Stimulated activated CD4-positive, alpha-beta T cell treated with anti-CD3 and anti-CD28 coated beads, Interleukin-4, amount 100 ng/mL, for 4 hours (primary cell): ENCODE data around the gene BRD8.
"Not testable (repeated sequence)": the region's sequence is repeated elsewhere in the genome, so short reads cannot be mapped to it uniquely, and the experiment has no call there.

Experiments used
- DNase-seq, 2 experiments: peaks; one replicate each; pipeline ENCODE4 v3.0.0-alpha.2; 2020

The BRD8 gene, protein sequence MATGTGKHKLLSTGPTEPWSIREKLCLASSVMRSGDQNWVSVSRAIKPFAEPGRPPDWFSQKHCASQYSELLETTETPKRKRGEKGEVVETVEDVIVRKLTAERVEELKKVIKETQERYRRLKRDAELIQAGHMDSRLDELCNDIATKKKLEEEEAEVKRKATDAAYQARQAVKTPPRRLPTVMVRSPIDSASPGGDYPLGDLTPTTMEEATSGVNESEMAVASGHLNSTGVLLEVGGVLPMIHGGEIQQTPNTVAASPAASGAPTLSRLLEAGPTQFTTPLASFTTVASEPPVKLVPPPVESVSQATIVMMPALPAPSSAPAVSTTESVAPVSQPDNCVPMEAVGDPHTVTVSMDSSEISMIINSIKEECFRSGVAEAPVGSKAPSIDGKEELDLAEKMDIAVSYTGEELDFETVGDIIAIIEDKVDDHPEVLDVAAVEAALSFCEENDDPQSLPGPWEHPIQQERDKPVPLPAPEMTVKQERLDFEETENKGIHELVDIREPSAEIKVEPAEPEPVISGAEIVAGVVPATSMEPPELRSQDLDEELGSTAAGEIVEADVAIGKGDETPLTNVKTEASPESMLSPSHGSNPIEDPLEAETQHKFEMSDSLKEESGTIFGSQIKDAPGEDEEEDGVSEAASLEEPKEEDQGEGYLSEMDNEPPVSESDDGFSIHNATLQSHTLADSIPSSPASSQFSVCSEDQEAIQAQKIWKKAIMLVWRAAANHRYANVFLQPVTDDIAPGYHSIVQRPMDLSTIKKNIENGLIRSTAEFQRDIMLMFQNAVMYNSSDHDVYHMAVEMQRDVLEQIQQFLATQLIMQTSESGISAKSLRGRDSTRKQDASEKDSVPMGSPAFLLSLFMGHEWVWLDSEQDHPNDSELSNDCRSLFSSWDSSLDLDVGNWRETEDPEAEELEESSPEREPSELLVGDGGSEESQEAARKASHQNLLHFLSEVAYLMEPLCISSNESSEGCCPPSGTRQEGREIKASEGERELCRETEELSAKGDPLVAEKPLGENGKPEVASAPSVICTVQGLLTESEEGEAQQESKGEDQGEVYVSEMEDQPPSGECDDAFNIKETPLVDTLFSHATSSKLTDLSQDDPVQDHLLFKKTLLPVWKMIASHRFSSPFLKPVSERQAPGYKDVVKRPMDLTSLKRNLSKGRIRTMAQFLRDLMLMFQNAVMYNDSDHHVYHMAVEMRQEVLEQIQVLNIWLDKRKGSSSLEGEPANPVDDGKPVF

DNA sequence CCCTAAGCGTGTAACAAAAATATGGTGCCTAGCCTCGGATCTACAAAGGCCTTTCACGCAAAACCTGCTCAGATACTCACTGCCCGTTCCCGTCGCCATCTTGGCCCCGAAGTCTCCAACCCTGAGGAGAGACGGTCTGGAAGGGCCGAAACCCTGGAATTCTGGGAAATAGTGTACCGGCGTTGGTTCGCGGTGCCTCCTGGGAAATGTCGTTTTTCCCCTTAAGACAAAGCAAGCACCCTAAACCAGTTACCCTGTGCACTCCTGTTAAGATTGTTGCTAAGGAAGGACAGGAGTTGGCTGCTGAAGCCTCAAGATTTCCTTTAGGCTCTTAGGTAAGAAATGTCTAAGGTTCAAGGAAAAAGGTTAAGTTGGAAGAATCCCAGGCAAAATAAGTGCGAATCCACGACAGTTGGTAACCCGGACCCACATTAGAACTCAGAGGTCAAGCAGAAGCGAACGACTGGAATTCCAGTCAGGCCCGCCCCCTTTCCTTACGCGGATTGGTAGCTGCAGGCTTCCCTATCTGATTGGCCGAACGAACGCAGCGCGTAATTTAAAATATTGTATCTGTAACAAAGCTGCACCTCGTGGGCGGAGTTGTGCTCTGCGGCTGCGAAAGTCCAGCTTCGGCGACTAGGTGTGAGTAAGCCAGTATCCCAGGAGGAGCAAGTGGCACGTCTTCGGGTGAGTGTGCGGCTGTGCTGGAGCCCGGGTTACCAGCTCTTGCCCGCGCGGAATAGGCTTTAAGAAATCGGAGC, at the start of gene BRD8, which contains the start of gene KIF20A:
BRD8 (minus strand) TSS at position 115 of the 761 bp plus-strand sequence; CDS start at position 99, 16 bp downstream.
KIF20A (plus strand) TSS at position 597 of the 761 bp plus-strand sequence. CDS start 569 bp downstream, outside the sequence.
- DNase-seq: peak; percentile 79 to 85

DNA sequence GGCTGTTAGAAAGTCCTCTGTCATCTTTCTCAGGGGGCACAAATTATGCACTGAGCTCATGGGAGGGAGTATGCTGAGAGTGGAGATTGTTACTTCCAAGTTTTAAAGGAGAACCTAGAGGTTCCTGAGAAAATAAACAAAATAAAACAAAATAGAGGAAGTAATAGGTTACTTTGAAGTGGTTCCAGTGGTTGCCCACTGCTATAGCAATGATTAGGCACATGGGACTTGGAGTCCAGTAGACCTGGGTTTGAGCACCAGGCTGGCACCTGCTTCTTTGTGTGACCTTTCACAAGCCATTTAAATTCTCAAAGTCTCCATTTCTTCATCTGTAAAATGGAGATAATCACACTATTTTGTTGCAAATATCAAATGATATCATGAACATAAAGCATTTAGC, 48.5 kb upstream of the BRD8 start:
- DNase-seq: no peak

DNA sequence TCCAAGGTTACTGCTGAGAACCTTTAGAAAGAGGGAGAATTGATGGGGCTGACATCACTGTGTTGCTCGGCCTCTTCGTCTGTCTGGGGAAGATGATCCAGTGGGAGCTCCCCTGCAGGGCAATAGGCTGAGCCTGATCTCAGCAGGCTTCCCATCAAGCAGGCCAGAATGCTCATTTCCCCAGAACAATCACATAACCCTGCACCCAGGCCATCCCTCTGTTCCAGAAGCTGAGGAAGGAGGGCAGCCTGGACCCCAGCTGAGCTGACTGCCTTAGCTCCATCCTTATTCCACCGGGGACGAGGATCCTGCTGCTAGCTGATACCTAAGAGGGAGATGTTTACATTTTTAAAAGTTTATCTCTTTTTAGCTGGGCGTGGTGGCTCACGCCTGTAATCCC, 46.3 kb upstream of the BRD8 start:
- DNase-seq: no peak

DNA sequence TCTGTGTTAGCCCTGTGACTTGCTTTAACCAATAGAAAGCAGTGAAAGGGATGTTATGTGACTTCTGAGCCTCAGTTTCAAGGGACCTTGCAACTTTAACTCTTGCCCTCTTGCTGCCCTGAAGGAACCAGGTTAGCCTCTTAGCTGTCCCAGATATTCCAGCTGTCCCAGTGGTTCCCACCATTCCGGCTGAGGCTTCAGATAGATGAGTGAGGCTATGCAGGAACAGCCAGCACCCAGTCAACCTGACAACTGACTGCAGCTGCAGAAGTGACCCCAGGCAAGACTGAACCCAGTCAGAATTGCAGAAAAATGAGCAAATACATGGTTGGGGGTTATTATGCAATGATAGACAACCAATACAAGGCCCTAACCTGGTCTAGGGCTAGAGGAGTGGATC, 45.1 kb upstream of the BRD8 start:
- DNase-seq: no peak

DNA sequence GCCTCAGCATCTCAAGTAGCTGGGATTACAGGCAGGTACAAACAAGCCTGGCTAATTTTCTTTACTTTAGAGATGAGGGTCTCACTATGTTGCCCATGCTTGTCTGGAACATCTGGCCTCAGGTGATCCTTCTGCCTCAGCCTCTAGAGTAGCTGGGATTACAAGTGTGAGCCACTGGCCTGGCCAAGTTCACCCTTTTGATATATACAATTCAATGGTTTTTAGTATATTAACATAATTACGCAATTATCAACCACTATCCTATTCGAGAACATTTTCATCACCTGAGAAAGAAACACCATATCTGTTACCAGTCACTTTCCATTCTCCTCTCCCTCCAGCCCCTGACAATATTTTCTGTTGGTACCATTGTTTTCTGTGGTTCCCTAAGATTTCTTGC, 38.4 kb upstream of the BRD8 start:
- no peak for DNase-seq

GRCh38 chr5:138213161-138214029, 35.0 kb upstream of the BRD8 start, which contains the start of gene CDC23:
TSS of gene CDC23 (minus strand) at chr5:138213323. CDS start at chr5:138213312, 11 bp downstream.
- peak; percentile 75 to 89 for DNase-seq

GRCh38 chr5:138212828-138213160, 34.4 kb upstream of the BRD8 start:
- peak in 1 of 2 experiments; percentile 2 for DNase-seq

- no peak for DNase-seq
Measured at GRCh38 chr5:138210985-138211384, 32.6 kb upstream of the BRD8 start.

GRCh38 chr5:138193859-138194258, 15.4 kb upstream of the BRD8 start:
- DNase-seq: not testable (repeated sequence)

DNA sequence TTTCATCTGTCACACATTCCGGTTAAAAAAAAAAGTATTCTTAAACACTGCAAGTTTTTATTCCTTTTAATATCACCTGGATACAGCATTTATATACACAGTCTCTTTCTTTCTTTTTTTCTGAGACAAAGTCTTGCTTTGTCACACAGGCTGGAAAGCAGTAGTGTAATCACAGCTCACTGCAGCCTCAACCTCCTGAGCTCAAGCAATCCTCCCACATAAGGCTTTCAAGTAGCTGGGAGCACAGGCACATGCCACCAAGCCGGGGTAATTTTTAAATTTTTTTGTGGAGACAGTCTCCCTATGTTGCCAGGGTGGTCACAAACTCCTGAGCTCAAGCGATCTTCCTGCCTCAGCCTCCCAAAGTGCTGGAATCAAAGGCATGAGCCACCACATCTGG, 14.4 kb upstream of the BRD8 start:
- DNase-seq: no peak

DNA sequence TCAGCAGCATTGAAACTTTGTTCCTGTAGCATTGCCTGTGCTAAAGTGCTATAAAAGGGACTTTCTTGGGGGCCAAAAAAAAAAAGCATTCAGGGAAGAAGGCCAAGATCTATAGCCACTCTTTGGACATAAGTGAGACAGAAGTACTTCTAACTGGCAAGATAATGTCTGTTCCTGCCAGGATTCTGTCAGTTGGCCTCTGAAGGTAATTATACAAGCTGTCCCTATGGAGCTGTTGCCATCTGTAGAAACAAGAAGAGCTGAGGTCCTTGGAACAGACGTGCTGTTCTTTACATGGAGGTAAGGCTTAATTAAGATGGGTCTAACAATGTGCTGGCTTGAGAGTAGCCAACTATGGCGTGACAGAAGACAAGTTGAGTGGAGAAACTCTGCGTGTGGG, 10.2 kb upstream of the BRD8 start:
- DNase-seq: no peak

DNA sequence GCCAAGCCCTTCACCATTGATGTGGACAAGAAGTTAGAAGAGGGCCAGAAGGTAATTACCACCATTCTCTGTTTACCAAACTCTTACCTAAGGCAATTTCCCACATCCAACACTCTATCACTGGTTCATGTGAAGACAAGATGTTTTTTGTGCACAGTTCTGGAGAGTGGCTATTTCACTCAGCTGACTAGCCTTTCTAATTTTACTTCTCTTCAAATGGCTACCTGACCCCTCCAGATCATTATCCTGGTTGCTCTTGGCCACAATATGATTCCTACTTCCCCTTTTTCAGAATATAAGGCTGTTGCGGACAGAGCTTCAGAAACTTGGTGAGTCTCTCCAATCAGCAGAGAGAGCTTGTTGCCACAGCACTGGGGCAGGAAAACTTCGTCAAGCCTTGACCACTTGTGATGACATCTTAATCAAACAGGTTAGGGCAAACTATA, 7.6 kb upstream of the BRD8 start:
- DNase-seq: no peak

- DNase-seq: no peak
Measured at GRCh38 chr5:138182808-138183207, 4.4 kb upstream of the BRD8 start.

DNA sequence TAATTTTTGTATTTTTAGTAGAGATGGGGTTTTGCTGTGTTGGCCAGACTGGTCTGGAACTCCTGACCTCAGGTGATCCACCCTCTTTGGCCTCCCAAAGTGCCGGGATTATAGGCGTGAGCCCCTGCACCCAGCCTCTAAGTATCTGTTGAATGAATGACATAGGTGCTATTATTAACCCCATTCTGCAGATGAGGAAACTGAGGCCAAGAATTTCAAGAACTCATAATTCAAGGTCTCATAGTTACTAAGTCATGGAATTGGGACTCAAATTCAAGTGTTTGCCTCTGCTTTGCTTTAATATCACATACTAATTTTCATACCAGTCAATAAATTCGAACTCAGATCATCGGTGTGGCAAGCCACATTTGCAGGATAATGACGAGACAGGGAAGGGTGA, 2.4 kb upstream of the BRD8 start:
- no peak for DNase-seq

- DNase-seq: no peak
Measured at GRCh38 chr5:138180183-138180782, 1.9 kb upstream of the BRD8 start.

DNA sequence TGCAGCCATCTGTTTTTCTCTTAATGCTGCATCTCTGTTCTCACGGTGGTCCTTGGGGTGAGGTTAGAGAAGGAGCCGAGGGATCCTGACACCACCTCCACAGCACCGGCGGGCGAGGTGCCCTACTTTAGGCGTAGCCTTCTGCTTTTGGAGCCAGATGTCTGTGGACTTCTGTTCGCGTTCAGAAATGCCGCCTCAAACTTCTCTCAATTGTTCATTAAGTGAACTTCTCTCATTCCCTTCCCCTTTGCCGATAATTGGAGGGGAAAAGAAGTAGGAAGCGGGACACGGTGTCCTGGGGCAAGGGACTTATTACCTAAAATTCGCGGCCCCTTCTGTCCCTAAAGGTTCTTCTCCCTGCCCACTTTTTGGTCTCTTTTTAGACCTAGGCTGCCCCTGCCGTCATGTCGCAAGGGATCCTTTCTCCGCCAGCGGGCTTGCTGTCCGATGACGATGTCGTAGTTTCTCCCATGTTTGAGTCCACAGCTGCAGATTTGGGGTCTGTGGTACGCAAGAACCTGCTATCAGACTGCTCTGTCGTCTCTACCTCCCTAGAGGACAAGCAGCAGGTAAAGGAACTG, 937 bp upstream of the BRD8 start:
- no peak for DNase-seq

- no peak for DNase-seq
Measured at GRCh38 chr5:138177941-138178515, 402 bp downstream of the BRD8 start.

- no peak for DNase-seq
Measured at GRCh38 chr5:138170299-138170698, 8.1 kb downstream of the BRD8 start.

GRCh38 chr5:138169124-138169523, 9.3 kb downstream of the BRD8 start:
- no peak for DNase-seq

DNA sequence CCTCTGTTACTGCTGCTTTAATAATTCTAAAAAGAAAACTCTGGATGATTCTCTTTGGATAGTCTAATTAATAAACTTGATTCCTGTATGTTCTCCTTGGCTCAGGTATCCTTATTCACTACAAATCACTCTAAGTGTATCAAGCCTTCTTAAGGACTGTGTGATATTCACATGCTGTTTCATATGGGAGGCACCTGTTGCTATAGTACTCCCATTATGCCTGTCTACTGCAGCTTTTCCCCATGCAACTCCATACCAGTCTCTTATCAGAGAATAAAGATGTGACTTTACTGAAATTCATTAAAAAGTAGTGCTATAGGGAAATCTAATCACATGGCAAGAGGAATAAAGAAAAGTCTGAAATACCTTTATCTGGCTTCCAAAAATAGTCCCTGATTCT, 14.7 kb downstream of the BRD8 start:
- DNase-seq: no peak
